GM12872 (cell line): Measurements from ENCODE around the gene RPS24.

ENCODE experiments used
- CTCF ChIP-seq: IDR thresholded peaks from 3 replicates; pipeline ENCODE4 v1.5.1; 2011; ENCODE audit warnings: low read depth, mild to moderate bottlenecking, low read length, moderate library complexity; ENCODE audit not compliant: insufficient read depth

RPS24 gene

GRCh38 chr10:78062296-78062695, 28.6 kb downstream of the RPS24 start:
- TF ChIP-seq CTCF: no peak

GRCh38 chr10:78063236-78063635, 29.6 kb downstream of the RPS24 start:
- no peak for TF ChIP-seq CTCF

GRCh38 chr10:78065611-78066010, 31.9 kb downstream of the RPS24 start:
- TF ChIP-seq CTCF: no peak

- TF ChIP-seq CTCF: no peak
Observed at GRCh38 chr10:78066012-78066411, 32.3 kb downstream of the RPS24 start.

GRCh38 chr10:78066728-78067430, 33.2 kb downstream of the RPS24 start:
- TF ChIP-seq CTCF: no peak

- TF ChIP-seq CTCF: no peak
Observed at GRCh38 chr10:78069151-78069550, 35.5 kb downstream of the RPS24 start.

- no peak for TF ChIP-seq CTCF
Observed at GRCh38 chr10:78070726-78071125, 37.1 kb downstream of the RPS24 start.
